Left lung (tissue), 10 donors: ENCODE data around the gene ANKFY1. TPM values are rescaled to one million over a fixed set of nuclear protein-coding genes. Genes with fewer than 3 reads are reported as not detected.

ENCODE experiments used
- ATAC-seq: fragments of 200-7000 bp; cut with Tn5 transposase; one replicate; pipeline ENCODE4 v1.9.1; 2020; ENCODE audit warnings: moderate library complexity
- DNase-seq, 4 donors: peaks; one replicate each; pipeline ENCODE4 v3.0.0-alpha.2; 2013 to 2020
- H3K27ac ChIP-seq, 2 donors: fragments of 200-600 bp; sonication (generic) in 1 of 2; one replicate each; pipeline versions ENCODE4 v1.5.0 to v1.8.0; 2020 to 2021
- H3K27me3 ChIP-seq, 2 donors: fragments of 200-600 bp; sonication (generic) in 1 of 2; one replicate each; pipeline versions ENCODE4 v1.5.0 to v1.8.0; 2020 to 2021
- H3K36me3 ChIP-seq, 2 donors: fragments of 200-600 bp; sonication (generic) in 1 of 2; one replicate each; pipeline versions ENCODE4 v1.5.0 to v1.8.0; 2020 to 2021
- H3K4me1 ChIP-seq, 2 donors: fragments of 200-600 bp; one replicate each; pipeline ENCODE4 v1.8.0; 2021
- H3K4me3 ChIP-seq, 2 donors: fragments of 200-600 bp; sonication (generic) in 1 of 2; one replicate each; pipeline versions ENCODE4 v1.5.0 to v1.8.0; 2020 to 2021; ENCODE audit warnings: mild to moderate bottlenecking in 1 of 2
- H3K9me3 ChIP-seq, 2 donors: fragments of 200-600 bp; sonication (generic) in 1 of 2; one replicate each; pipeline versions ENCODE4 v1.5.0 to v1.8.0; 2020 to 2021
- CTCF ChIP-seq, 2 donors: fragments of 200-600 bp; sonication (generic) in 1 of 2; IDR thresholded peaks; one replicate each; pipeline versions ENCODE4 v1.5.0 to v1.8.0; 2021; ENCODE audit warnings: antibody characterized with exemption in 2 of 2
- intact Hi-C, 2 donors: fragments of 100-400 bp; cut with DNase I; formaldehyde crosslinking; loops; one replicate each; pipeline versions ENCODE4 v1.11.2 to v1.14.2; 2022
- polyA plus RNA-seq, 6 donors: library from polyadenylated mRNA; unstranded; fragments of 120-200 nt; gene quantifications; one replicate each; pipeline ENCODE4 v1.2.1, GENCODE V29; 2013; ENCODE audit not compliant: insufficient read length in 6 of 6
- total RNA-seq, 2 donors: library from RNA; stranded (reverse); fragmentation: NEBNext Ultra II Directional; extraction: Animal tissue kit (Norgen Biotek cat#: 25700); gene quantifications; one replicate each; pipeline ENCODE4 v1.2.1, GENCODE V29; 2021
- donor health status: DM: no; HTN: yes; CAD: no.
- donor health status: DM: no; HTN: no; CAD: no.

ANKFY1 gene
- total and polyA plus RNA-seq, 8 donors, result 52.9 to 76.9 (median 56.2) TPM

GRCh38 chr17:4204190-4204589, 59.6 kb downstream of the ANKFY1 start:
- no peak for ATAC-seq
- intact Hi-C loops, result loop anchor here in 1 of 2 donors (5.0 kb wide), 1 partner anchor 208 kb away; no protein-coding TSS in a partner anchor
- Histone ChIP-seq H3K27me3 (no peaks in the 10 kb centered on the region), H3K4me3 (no peak overlapping the region), H3K9me3 (no peaks in the 10 kb centered on the region), H3K27ac (no peak overlapping the region), H3K4me1 (peaks cover 0 to 11% of the 10 kb centered on the region in 2 donors), H3K36me3 (peaks cover 4 to 80% of the 10 kb centered on the region in 2 donors)
- no peak for DNase-seq
- TF ChIP-seq CTCF (IDR thresholded peaks at IDR 0.05), result no peak

GRCh38 chr17:4201226-4201625, 62.6 kb downstream of the ANKFY1 start:
- DNase-seq (no peak), ATAC-seq (no peak)
- no peaks in the 10 kb centered on the region for H3K4me1 ChIP-seq
- H3K36me3 ChIP-seq, result peaks cover 4 to 77% of the 10 kb centered on the region in 2 donors
- no peak overlapping the region for H3K4me3 ChIP-seq
- intact Hi-C loops, result loop anchor here in 1 of 2 donors (5.0 kb wide), 1 partner anchor 211 kb away; no protein-coding TSS in a partner anchor
- H3K9me3 ChIP-seq, result no peaks in the 10 kb centered on the region
- H3K27ac ChIP-seq, result no peak overlapping the region
- no peak for TF ChIP-seq CTCF (IDR thresholded peaks at IDR 0.05)
- H3K27me3 ChIP-seq, result no peaks in the 10 kb centered on the region

- H3K4me1 ChIP-seq, result no peaks in the 10 kb centered on the region
- TF ChIP-seq CTCF (IDR thresholded peaks at IDR 0.05), result peak; percentile 68 to 75
- no peak overlapping the region for H3K27ac ChIP-seq
- H3K9me3 ChIP-seq, result no peaks in the 10 kb centered on the region
- intact Hi-C loops, result loop anchor here in 1 of 2 donors (5.0 kb wide), 1 partner anchor 212 kb away; no protein-coding TSS in a partner anchor
- H3K27me3 ChIP-seq, result no peaks in the 10 kb centered on the region
- ATAC-seq (peak; percentile 69), DNase-seq (peak in 1 of 4 donors; percentile 21)
- no peak overlapping the region for H3K4me3 ChIP-seq
- peaks cover 4 to 74% of the 10 kb centered on the region in 2 donors for H3K36me3 ChIP-seq
These were observed 63.9 kb downstream of the ANKFY1 start for GRCh38 chr17:4199818-4200402.

- Histone ChIP-seq H3K9me3 (no peaks in the 10 kb centered on the region), H3K4me3 (no peak overlapping the region), H3K36me3 (peaks cover 1 to 74% of the 10 kb centered on the region in 2 donors), H3K4me1 (no peaks in the 10 kb centered on the region), H3K27me3 (no peaks in the 10 kb centered on the region), H3K27ac (no peak overlapping the region)
- intact Hi-C loops, result no loop called here
- ATAC-seq (no peak), DNase-seq (no peak)
- TF ChIP-seq CTCF (IDR thresholded peaks at IDR 0.05), result no peak
These were observed 64.8 kb downstream of the ANKFY1 start for GRCh38 chr17:4198995-4199394.

GRCh38 chr17:4195306-4195705, 68.5 kb downstream of the ANKFY1 start:
- Histone ChIP-seq H3K4me3 (no peak overlapping the region), H3K27ac (no peak overlapping the region), H3K27me3 (no peaks in the 10 kb centered on the region), H3K36me3 (peaks cover 0 to 73% of the 10 kb centered on the region in 2 donors), H3K4me1 (no peaks in the 10 kb centered on the region), H3K9me3 (no peaks in the 10 kb centered on the region)
- no peak for TF ChIP-seq CTCF (IDR thresholded peaks at IDR 0.05)
- intact Hi-C loops, result no loop called here
- ATAC-seq (no peak), DNase-seq (no peak)
